Upper lobe of left lung (tissue), 4 donors: ENCODE data around the gene CEP164.

Experiments used
- POLR2A ChIP-seq, 4 donors: fragments of 450-650 bp; IDR thresholded peaks; one replicate each; pipeline ENCODE4 v1.5.1; 2016 to 2017; ENCODE audit warnings: antibody characterized with exemption in 4 of 4, mild to moderate bottlenecking in 2 of 4
- TF ChIP-seq, protein P1 (sequence below), 6 experiments: fragments of 450-650 bp in 4 of 6; fragments of 200-600 bp in 2 of 6; sonication (generic) in 2 of 6; IDR thresholded peaks; one replicate each; pipeline ENCODE4 v1.5.1; 2016 to 2019; ENCODE audit warnings: antibody characterized with exemption in 6 of 6

DNA sequence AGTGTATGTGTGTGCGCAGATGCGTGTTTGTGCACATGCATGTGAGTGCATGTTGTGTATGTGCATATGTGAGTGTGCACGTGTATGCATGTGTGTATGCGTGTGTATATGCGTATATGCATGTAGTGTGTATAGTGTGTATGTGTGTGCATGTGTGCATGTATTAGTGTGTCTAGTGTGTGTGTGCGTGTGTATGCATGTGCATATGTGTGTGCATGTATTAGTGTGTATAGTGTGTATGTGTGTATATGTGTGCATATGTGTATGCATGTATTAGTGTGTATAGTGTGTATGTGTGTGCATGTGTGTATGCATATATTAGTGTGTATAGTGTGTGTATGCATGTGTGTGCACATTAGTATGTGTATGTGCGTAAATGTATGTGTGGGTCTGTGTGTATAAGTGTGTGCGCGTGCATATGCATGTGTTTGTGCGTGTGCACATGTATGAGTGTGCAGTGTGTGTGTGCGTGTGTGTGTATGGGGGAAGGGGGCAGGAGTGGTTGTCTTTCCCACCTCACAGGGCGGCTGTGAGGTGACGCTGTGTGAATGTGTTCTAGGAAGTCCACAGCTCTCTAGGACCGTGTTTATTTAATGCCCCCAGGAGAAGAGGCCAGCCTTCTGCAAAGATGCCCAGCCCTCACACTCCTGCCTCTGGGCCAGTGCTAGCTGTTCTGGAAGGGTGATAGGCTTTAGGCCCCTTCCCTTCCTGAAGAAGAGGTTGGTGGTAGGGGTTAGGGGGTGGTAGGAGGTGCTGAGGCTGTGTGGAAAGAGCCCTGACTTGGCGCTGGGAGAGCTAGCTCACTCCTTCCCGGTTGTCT lies 114.6 kb downstream of the CEP164 start:
- no peak for TF ChIP-seq POLR2A (IDR thresholded peaks at IDR 0.05)
- TF ChIP-seq, protein P1, sequence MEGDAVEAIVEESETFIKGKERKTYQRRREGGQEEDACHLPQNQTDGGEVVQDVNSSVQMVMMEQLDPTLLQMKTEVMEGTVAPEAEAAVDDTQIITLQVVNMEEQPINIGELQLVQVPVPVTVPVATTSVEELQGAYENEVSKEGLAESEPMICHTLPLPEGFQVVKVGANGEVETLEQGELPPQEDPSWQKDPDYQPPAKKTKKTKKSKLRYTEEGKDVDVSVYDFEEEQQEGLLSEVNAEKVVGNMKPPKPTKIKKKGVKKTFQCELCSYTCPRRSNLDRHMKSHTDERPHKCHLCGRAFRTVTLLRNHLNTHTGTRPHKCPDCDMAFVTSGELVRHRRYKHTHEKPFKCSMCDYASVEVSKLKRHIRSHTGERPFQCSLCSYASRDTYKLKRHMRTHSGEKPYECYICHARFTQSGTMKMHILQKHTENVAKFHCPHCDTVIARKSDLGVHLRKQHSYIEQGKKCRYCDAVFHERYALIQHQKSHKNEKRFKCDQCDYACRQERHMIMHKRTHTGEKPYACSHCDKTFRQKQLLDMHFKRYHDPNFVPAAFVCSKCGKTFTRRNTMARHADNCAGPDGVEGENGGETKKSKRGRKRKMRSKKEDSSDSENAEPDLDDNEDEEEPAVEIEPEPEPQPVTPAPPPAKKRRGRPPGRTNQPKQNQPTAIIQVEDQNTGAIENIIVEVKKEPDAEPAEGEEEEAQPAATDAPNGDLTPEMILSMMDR (IDR thresholded peaks at IDR 0.05), result no peak
